HCEC 1CT (cell line): ENCODE results near the gene TTLL8.
"Not testable (repeated sequence)": the region's sequence is repeated elsewhere in the genome, so short reads cannot be mapped to it uniquely, and the experiment has no call there.

Experiments
- DNase-seq: peaks from one replicate; pipeline ENCODE4 v3.0.0-alpha.2; 2017

TTLL8 gene

GRCh38 chr22:50058061-50058905 lies at the start of gene TTLL8:
TTLL8 (minus strand) TSS chr22:50058298.
- DNase-seq, result no peak

GRCh38 chr22:50107529-50107928 lies 49.4 kb upstream of the TTLL8 start:
- DNase-seq, result no peak

GRCh38 chr22:50105208-50106100 lies 47.4 kb upstream of the TTLL8 start:
- DNase-seq, result peak; percentile 18

GRCh38 chr22:50104141-50104544 lies 46.0 kb upstream of the TTLL8 start:
- DNase-seq, result no peak

DNA sequence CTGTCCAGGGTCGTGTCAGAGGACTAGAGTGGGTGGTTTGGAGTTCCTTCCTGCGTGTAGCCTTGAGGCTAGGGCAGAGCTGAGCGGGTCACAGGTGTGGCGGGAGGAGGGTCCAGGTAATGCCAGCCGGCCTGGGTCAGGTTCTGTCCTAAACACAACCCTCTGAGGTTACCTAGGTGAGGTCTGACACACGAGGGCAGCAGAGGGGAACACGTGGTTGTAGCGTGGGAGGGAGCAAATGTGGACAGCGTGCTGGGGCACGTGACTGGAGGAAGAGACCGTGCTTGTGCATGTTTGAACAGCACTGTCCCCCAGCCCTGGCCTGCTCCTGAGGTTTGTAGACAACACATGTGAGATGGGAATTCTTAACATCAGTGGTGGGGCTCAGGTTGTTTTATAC lies 44.8 kb upstream of the TTLL8 start:
- DNase-seq, result no peak

- no peak for DNase-seq
These were observed 43.9 kb upstream of the TTLL8 start for GRCh38 chr22:50101870-50102565.

DNA sequence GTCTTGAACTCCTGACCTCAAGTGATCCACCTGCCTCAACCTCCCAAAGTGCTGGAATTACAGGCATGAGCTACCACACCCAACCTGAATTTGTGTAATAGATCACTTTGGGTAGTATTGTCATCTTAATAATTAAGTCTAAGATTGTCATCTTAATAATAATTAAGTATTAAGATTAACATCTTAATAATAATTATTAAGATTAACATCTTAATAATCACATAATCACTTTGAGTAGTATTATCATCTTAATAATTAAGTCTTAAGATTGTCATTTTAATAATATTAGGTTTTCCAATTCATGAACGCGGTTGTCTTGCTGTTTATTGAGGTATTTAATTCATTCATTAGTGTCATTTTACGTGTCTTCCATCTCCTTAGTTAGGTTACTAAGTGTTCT lies 40.0 kb upstream of the TTLL8 start:
- DNase-seq, result no peak

GRCh38 chr22:50092342-50092741 lies 34.2 kb upstream of the TTLL8 start:
- DNase-seq, result no peak

GRCh38 chr22:50091092-50091768 lies 33.1 kb upstream of the TTLL8 start:
- DNase-seq, result no peak

GRCh38 chr22:50090412-50090714 lies 32.3 kb upstream of the TTLL8 start:
- DNase-seq, result no peak

GRCh38 chr22:50089682-50090411 lies 31.7 kb upstream of the TTLL8 start, which contains the start of gene MOV10L1:
MOV10L1 (plus strand) TSS chr22:50090006; CDS start chr22:50090089, 83 bp downstream.
- DNase-seq, result no peak

DNA sequence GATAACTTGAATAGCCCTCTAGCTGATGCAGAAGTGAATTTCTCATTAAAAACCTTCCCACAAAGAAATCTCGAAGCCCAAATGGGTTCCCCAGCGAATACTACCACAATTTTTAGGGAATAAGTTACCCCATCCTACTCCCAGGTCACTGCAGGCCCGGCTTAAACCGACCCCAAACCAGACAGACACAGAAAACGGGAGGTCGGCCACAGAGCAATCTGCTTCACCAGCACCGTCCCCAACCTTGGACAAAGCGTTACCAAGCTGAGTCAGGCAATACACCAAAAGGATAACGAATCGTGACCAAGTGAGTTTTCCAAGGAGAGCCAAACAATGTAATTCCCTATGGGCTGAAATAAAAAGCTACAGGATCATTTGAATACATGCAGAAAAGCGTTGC lies 31.1 kb upstream of the TTLL8 start:
- DNase-seq, result no peak

DNA sequence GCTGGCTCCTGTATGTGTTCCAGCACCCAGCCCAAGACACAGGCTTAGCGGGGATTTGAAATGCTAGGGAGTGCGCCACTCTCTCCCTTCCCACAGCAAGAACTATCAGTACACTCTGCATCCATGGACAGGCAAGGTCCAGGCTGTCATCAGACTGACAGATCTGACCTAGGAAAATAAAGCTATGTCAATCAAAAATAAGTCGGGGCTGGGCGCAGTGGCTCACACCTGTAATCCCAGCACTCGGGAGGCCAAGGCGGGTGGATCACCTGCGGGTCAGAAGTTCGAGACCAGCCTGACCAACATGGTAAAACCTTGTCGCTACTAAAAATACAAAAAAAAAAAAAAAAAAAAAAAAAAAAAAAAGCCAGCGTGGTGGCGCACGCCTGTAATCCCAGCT lies 30.0 kb upstream of the TTLL8 start:
- no peak for DNase-seq

- no peak for DNase-seq
These were observed 29.5 kb upstream of the TTLL8 start for GRCh38 chr22:50087646-50088045.

DNA sequence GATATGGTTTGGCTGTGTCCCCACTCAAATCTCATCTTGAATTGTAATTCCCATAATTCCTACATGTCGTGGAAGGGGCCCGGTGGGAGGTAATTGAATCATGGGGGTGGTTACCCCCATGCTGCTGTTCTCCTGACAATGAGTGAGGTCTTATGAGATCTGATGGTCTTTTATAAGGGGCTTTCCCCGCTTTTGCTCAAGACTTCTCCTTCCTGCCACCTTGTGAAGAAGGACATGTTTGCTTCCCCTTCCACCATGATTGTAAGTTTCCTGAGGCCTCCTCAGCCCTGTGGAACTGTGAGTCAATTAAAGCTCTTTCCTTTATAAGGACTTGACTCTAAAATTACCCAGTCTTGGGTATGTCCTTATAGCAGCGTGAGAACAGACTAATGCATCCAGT lies 28.9 kb upstream of the TTLL8 start:
- not testable (repeated sequence) for DNase-seq

DNA sequence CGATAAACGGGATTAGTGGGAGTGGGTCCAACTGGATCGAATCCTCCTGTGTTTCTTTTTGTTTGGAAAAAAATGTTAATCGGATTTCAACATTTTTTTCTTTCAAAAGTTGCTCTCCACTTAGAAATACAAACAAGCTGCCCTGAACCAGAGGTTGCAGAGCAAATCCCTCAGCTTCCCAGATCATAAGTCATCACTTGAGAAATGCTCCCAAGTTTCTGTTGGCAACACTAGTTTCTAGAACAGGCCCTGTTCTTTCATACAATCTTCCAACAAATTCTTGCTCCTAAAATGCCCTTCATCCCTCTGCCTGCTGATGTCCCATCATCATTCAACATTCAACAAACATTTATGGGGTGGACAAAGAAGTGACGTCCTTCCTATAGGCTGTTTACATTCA lies 28.4 kb upstream of the TTLL8 start:
- DNase-seq, result no peak

DNA sequence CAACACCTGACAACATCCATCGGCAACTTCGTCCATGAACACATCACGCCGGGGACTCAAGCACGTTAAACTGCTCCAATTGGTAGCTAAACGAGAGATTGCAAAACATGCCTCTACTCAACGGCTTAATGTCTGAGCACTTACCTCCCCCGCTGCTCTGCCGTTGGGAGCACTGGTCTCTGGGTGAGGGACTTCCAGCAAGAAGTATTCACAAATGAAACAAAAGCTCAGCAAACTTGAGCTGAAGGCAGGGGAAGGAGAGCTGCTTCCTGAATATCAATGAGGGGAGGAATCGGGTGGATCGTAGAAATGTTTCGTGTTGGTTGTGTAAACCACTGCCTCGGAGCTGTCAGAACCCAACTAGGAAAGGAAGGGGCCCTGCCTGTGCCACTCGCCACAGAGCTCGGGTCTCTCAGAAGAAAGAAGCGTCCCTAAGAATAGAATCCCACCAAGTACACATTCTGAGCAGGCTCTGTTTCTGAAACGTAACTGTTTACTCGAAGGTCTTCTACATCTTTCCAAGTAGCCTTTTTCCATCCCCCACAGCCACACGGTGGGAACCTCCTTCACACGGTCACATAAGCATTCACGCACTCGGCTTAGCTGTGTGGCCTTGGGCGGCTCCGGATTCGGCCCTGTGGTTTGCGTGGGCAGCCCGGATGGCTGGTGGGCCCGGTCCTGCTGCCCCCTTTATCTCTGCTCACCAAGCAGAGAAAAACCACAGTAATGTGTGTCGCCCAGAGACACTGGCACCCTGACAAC lies 27.3 kb upstream of the TTLL8 start, which contains the start of gene MLC1:
MLC1 (minus strand) TSS at position 216 of the 762 bp plus-strand sequence. CDS start 524 bp downstream, outside the sequence.
- DNase-seq, result no peak

- no peak for DNase-seq
These were observed 26.5 kb upstream of the TTLL8 start for GRCh38 chr22:50084614-50085021.

- DNase-seq, result no peak
These were observed 26.0 kb upstream of the TTLL8 start for GRCh38 chr22:50084080-50084477.

GRCh38 chr22:50083462-50084079 lies 25.5 kb upstream of the TTLL8 start:
- DNase-seq, result no peak
